Measurements from ENCODE around the gene SLC9A9.
"Not testable (repeated sequence)": the region's sequence is repeated elsewhere in the genome, so short reads cannot be mapped to it uniquely, and the experiment has no call there.

The SLC9A9 gene

DNA sequence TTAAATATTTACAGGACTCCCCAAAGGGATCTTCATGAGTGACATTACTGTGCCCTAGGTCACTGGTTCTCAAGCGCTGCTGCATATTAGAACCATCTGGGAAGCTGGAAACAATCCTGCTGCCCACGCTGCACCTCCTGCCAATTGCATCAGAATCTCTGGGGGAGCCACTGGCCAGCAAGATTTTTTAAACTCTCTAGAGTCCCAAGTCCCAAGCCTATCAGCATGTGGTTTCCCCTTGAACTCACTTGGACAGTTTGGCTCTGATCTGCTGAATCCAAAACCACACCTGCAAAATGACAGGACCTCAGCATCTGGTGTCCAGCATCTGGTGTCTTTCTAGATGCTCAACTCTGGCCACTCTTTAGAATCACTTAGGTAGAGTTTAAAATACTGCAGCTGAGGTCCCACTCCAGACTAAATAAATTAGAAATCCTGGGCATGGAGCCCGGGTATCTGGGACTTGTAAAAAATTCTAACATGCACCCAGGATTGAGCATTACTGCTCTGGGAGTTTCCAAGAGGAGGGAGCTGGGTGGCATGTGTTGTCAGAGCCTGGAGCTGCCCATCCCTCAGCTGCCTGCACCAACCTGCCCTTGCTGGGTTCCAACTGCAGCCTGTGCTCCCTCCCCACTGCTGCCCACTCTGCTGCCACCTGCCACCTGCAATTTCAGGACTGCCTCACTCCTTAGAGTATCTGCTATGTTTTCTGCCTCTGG lies 311.3 kb downstream of the SLC9A9 start:
- no peak for DNase-seq

DNA sequence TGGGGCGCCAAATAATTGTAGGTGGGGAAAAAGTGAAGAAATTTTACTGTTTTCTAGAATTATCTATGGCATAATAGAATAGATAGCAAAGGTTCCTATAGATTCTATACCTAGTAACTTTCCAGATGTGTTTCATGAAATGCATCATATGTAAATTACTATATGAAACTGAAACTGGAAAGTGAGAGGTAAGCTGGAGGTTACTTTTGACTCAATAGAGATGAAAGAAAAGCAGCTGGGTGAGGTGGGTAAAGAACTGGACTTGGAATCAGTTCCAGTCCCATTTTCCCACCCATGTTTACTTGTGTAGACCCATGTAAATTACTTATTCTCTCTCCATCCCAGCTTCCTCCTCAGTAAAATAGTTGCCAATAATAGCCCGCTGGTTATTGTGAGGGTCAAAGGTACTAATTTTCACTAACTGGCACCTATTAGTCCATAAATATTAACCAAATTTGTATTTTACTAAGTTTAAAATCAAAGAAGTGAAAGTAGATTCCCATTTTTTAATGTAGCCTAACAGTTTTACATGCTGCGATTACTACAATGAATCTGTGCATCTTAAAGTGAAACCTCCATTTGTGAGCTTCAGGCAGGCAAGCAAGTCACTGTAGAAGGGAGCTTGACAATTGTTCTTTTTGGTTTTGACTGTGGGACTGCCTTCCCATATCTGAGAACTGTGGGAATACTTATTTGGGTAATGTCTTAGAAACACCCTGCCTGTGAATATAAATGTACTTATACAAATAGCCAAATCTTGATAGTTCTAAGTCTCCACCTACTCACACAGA lies 312.1 kb downstream of the SLC9A9 start:
- DNase-seq = no peak

DNA sequence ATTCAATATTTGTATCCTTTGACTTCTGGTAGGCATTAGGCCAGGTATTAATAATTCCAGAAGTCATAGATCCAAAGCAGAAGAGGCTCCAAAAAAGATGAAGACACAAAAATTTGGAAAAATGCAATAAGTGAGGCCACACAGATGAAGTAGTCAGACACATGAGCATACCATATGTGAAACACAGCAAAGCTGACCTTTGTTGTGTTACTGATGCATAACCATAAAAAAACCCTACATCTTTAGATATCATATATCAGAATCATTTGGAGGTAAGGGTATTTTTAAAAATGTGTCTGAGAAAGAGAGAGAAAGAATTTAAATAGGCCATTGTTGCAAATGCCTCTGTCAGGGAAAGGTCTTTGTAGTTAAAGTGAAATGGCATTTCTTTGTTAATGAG lies 314.9 kb downstream of the SLC9A9 start:
- no peak for DNase-seq

DNA sequence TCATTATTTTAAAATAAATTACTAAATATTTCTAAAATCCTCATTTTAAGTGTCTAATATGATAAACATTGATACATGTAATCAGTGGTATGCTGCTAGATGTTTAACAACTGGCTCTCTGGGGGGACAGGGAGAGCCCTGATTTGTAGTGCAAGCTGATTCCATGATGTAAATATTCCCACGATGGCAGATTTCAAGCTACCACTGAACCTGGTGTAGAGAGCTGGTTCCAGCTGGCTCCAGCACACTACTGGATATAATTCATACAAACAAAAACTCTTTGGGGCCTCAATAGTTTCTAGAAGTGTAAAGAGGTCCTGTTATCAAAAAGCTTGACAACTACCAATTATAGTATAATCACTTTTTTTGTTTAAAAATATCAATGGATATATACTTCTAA lies 316.2 kb downstream of the SLC9A9 start:
- DNase-seq = no peak

DNA sequence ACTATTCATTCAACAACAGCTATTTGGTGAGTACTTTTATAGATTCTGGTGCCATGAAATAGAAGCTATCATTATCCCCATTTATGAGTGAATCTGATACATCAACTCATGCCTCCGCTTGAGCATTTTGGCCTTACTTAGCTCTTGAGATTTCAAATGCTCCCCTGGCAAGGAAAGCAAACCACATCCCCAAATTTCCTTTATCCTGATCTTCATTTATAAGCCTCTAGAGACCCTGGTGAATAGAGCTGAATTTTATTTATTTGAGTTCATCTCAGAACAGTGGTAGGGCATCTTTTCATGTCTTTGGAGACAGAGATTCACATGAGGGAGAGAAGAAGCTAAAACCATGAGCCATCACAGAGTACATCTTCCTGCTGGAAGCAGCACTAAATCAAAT lies 317.2 kb downstream of the SLC9A9 start:
- DNase-seq = no peak

DNA sequence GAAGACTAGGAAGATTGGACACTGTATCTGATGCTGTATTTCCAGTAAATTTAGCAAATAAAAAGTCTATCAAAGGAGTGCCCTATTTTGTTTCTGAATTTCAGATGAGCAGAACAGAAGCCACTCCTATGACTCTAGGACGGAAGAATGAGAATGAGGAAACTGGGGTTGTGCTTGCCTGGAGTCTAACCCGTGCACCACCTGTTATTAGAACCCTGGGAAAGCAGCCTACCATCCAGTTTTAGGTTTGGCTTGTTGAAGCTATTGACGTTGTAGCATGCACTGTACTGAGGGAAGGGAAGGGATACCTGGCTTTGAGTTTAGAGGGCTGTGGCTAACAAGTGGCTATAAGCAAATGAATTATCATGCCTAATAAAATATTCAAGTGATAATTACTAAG lies 318.5 kb downstream of the SLC9A9 start:
- no peak for DNase-seq

DNA sequence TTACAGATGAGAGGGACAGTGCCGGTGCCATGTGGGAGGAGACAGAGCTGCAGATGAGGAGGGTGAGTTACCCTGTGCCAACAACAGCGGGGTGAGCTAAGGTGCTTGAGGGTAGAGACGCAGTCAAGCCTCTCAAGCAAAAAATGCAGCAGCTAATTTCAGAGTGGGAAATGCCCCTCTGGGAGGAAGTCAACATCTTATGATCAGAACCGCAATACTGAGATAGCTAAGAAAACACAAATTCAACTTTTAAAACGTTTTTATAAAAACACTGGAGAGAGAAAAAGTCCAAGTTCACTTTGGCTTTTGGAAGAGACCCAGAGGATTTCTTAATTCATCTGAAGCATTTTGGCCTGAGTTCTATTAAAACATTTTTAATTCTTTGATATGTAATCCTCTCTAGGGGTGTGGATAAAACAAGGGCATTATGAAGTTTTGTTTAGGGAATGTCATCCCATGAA lies 319.2 kb downstream of the SLC9A9 start:
- DNase-seq = no peak

DNA sequence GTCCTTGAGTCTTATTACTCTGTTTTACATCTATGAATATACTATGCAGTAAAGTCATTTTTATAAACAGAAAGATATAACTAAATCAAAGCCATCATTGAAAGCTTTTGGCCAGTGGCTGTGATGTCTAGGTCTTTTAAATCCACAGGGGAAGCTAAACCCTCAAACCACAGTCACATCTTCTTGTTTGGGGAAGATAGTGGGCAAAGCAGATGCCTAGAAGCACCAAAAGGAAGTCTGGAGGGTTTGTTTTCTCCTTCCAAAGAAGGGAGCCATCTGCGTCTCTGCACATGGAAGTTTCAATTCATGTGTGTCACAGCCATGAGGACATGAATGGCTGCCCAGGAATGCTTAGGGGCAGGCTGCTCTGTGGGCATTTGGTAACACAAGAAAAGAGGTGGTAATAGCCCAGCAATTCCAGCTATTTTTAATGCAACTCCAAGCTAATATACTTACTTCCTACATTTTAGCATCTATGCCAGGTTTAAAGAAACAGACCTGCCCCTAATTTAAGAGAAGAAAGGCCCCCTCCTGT lies 322.2 kb downstream of the SLC9A9 start:
- no peak for DNase-seq

DNA sequence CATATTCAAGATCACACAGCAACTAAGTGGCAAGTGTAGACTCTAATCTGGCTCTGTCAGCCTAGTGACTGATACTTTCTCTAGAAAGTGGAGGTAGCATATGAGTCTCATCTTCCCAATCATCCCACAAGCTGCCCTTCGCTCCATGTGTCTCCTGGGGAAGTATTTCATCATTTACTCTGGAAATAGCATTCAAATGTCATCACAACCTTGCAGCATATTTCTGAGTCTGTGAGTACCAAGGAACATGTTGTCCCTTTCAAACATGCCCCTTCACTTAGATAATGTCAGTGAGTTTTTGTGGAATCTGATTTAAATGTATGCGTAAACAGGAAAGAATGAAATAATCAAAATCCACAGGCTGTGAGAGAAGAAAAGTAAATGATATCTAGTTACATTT lies 322.9 kb downstream of the SLC9A9 start:
- no peak for DNase-seq

- no peak for DNase-seq
Observed at GRCh38 chr3:143521803-143522202, 326.5 kb downstream of the SLC9A9 start.

- not testable (repeated sequence) for DNase-seq
Observed at GRCh38 chr3:143517131-143517530, 331.1 kb downstream of the SLC9A9 start.

GRCh38 chr3:143514874-143515273 lies 333.4 kb downstream of the SLC9A9 start:
- DNase-seq = no peak

GRCh38 chr3:143514109-143514508 lies 334.2 kb downstream of the SLC9A9 start:
- no peak for DNase-seq

GRCh38 chr3:143511174-143511879 lies 336.9 kb downstream of the SLC9A9 start:
- DNase-seq = no peak

DNA sequence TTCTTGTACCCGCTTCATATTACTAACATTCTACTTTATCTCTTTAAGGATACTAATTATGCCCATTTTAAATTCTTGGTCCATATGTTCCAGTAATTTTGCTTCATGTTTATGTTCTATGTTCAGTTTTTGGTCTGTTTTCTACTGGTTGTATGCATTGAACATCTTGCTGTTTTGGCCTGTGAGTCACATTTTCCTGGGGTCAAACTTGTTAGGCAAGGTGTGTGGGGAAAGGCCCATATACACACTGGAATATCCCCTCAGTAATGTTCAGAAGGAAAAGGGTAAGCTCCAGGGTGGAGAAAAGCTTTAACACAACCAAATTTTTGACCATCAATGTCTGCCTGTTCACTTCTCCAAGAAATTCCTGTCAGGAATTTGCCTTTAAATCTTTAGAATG lies 337.7 kb downstream of the SLC9A9 start:
- DNase-seq = no peak

DNA sequence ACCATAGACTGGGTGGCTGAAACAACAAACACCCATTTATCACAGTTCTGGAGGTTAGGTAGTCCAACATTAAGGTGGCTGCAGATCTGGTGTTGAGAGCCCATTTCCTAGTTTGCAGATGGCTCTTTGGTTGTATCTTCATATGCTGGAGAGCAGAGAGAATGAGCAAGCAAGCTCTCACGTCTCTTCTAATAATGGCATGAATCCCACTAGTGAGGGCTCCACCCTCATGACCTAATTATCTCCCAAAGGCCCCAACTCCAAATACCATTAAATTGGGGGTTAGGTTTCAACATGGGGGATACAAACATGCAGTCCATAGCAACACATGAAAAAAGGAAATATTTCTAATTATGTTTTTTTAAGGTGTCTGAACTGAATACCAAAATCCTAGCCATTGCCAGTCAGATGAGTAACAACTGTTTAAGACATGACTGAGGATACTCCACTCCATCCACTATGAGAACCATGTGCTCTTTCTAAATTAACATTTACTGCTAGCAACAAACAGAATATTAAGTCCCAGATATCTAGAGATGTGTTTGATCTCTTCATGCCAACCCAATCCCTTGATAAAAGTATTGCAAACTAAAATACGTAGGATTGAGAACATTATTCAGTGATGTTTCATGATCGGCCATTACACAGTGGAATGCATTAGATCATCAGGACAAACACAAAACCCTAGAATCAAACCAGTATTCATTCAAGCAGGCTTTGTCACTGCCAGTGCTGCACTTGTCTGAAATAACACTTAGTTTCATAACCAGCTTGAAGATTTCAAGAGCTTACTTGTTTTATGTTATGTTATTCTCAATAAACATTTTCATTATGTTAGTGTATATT lies 340.3 kb downstream of the SLC9A9 start:
- DNase-seq = no peak

DNA sequence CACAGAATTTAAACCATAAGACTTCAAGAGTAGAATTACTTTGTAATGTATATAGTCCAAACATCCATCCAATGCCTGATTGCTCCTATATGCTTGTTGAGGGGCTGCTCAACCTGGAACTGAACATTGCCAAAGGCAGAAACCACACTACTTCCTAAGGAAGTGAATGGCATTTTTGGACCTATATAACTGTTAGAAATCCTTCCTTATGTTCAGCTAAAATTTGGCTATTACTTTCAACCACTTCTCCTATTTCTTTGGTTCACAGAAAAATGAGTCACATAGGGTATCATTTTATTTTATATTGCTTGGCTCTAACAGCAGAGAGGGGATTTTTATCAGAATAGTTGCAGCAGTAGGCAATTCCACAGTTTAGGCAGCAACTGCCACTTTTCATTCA lies 342.1 kb downstream of the SLC9A9 start:
- no peak for DNase-seq

- DNase-seq = no peak
Observed at GRCh38 chr3:143503325-143503885, 344.9 kb downstream of the SLC9A9 start.

DNA sequence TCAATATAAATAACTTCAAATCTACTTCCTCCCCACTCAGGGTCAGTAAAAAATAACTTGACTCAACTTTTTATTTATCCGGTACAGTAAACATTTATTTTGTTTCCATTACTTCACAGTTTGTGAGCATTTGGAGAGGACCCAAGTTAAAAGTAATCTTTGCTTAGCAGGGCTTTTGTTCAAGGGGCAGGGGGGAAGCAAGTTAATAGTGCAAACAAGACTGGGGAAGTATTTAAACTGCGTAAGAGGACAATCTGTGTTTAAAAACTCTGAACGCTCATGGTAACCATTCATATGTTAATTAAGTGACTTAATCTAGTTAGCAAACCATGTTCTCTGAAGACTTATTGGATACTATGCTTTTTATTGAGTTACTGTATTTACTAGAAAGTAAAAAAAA lies 346.2 kb downstream of the SLC9A9 start:
- DNase-seq = no peak

DNA sequence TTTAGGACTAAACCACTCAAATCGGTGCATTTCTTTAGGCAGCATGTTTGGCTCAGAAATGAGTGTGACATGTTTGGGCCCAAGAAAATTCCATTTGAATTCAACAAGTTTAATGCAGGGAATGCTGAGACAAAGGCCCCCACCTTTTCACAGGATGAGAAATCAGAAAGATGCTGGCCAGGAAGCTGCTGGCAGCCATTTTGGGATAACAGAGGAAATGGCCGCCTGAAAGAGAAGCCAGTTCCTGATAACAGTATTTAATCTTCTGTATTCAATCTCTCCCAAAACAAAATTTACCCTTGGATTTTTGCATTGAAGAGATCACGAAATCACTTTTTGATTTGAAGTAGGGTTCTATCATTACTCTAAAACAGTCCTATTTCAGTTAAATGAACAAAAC lies 350.9 kb downstream of the SLC9A9 start:
- DNase-seq = no peak

GRCh38 chr3:143496191-143496590 lies 352.1 kb downstream of the SLC9A9 start:
- no peak for DNase-seq

DNA sequence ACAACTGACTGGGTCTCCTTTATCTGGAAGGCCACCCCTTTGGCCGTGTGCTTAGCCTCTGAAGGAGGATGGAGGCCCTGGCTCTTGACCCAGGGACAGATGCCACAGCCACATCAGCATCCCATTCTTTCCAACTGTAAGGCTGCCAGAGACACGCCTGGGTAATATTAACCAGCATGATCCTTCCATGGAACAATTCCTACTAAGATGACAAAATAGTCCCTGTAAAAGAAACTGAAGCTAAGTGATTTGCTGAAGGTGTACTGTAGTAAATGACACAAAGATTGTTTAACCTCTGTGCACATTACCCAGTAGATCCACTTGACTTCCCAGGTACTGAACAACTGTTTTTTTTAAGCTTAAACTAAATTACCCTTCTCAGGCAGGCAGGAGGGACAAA lies 352.7 kb downstream of the SLC9A9 start:
- DNase-seq = no peak

Data from C1 segment of cervical spinal cord (tissue), 14 donors.